Fibroblast of peridontal ligament (primary cell): ENCODE data around the gene MIB1.
A peak's percentile ranks its signal among the peaks of the same experiment; 100 is the strongest.
"Not testable (repeated sequence)": the region's sequence is repeated elsewhere in the genome, so short reads cannot be mapped to it uniquely, and the experiment has no call there.

Experiments used
- DNase-seq: peaks from one replicate; pipeline ENCODE4 v3.0.0-alpha.2; 2010; ENCODE audit errors: extremely low read depth

MIB1 gene

GRCh38 chr18:21740538-21741311, at the start of gene MIB1:
MIB1 (plus strand) TSS chr18:21740792; CDS start chr18:21741584, 792 bp downstream.
- DNase-seq, result peak; percentile 95

DNA sequence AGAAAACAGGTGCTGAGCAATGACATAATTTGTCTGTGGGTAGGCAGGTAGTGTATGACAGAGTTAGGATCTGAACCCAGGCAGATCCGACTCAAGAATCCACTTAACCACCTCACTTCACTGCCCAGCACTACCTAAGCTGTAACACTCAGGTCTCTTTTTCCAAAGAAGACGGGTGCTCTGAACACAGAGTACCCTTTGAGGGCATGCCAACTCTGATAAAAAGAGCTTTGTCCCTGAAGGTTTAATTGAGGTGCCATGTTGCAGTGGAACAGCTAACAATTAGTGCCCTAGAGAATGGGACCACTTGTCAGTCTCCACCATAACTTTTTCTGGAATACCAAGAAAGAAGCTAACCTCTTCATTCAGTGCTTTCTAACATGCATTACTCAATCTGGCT, 47.3 kb upstream of the MIB1 start:
- no peak for DNase-seq

DNA sequence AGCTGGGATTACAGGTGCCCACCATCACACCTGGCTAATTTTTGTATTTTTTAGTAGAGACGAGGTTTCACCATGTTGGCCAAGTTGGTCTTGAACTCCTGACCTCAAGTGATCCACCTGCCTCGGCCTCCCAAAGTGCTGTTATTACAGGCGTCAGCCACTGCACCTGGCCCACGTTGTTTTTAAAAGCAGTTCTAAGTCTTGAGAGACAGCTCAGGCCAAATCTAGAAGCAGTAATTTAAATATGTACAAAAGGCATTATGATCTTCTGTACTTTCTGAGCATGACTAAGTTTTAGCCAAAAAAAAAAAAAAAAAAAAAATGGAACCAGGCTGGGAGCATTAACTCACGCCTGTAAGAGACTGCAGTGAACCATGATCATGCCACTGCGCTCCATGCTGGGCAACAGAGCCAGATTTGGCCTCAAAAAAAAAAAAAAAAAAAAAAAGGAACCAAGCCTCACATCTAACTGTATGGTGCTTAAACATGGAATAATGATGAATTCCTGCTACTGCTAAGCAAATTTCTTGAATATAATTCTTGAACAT, 40.0 kb upstream of the MIB1 start:
- no peak for DNase-seq

- no peak for DNase-seq
Observed at GRCh38 chr18:21701621-21702020, 39.0 kb upstream of the MIB1 start.

- DNase-seq, result no peak
Observed at GRCh38 chr18:21702602-21703001, 38.0 kb upstream of the MIB1 start.

GRCh38 chr18:21703241-21703820, 37.3 kb upstream of the MIB1 start:
- DNase-seq, result no peak

DNA sequence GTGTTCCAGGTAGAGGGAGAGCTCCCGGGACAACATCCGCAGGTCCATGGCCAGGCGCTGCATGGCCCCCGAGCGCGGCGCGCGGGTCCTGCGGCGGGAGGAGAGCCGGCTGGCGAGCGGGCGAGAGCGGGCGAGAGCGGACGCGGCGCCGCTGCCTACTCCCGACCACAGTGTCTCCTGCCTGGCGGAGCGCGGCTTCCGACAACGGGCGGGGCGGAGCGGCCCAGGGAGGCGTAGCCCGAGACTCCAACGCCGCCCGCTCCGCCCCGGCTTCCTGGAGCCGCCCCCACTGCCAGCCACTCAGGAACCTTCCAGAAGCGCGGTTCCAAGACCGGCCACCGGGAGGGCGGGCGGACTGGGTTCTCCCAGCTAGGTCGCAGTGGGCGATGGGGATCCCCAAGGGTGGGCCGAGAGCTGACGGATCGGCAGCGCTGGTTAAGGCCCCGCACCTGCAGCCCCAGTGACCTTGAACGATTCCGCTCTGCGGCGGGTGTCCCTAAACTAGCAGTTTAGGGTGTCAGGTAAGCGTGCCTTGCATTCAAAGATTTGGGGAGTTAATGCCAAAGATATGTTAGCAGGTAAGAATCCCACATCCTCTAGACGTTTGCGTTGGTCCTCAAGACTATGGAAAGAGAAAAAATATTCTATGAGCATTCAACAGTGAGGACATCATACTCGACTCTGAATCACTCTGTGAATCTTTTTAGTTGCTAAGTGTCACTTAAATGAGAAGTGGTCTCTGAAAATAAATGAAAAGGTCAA, 35.8 kb upstream of the MIB1 start, which contains the start of gene ABHD3:
Gene ABHD3 (minus strand): TSS at position 172 of the 762 bp plus-strand sequence. CDS start 109 bp downstream, at position 63.
- DNase-seq, result peak; percentile 78

- no peak for DNase-seq
Observed at GRCh38 chr18:21706386-21706865, 34.2 kb upstream of the MIB1 start.

DNA sequence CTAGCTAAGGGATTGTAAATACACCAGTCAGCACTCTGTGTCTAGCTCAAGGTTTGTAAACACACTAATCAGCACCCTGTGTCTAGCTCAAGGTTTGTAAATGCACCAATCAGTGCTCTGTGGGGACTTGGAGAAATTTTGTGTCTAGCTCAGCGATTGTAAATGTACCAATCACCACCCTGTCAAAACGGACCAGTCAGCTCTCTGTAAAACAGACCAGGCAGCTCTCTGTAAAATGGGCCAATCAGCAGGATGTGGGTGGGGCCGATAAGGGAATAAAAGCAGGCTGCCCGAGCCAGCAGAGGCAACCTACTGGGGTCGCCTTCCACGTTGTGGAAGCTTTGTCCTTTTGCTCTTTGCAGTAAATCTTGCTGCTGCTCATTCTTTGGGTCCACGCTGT, 33.5 kb upstream of the MIB1 start:
- not testable (repeated sequence) for DNase-seq

DNA sequence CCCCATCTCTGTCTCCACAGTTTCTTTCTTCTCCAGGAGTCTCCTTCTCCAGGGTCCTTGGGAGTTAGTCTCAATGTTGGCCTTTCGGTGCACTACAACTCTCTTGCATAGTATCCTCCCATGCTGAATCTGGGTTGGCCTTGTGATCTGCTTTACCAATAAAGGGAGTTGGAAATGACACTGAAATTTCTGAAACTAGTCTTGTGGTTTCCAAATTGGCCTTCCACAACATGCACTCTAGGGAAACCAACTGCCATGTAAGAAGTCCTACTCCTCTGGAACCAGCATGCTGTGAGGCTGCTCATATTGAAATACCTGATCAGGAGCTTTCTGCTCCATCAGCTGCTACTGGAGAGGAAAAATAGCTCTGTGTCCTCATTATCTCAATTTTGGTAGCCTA, 26.1 kb upstream of the MIB1 start:
- no peak for DNase-seq

DNA sequence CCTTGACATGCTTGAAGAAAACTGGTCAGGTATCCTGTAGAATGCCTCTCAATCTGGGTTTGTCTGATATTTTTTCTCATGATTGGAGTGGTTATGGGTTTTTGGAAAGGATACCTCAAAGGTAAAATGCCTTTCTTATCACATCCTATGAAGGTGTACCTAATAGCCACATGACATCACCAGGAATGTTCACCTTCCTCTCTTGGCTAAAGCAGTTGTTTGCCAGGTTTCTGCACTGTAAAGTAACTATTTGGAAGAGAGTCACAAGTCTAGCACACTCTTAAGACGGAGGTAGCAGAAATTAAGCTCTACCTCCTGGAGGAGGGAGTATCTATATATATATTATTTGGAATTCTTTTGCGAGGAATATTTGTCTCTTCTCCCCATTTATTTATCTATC, 17.9 kb upstream of the MIB1 start:
- DNase-seq, result no peak

DNA sequence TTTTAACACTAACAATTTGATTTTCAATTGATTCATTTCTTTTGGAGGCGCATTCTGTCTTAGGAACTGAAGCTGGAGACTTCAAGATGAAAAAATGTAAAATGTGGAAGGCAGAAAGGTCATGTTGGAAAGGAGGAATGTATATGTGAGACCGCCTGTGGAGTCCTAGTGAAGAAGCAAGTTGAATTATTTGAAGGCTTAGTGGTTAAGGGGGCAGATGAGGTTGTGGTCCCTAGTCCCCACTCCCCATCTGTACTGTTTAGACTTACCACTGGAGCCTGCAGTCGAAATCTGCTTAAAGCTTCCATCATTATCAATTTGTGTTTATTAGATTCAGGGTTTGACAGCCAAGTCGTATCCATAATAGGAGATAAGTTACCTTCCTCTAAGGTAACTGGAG, 15.4 kb upstream of the MIB1 start:
- DNase-seq, result no peak

GRCh38 chr18:21727702-21728101, 12.9 kb upstream of the MIB1 start:
- DNase-seq, result no peak

- DNase-seq, result no peak
Observed at GRCh38 chr18:21733011-21733410, 7.6 kb upstream of the MIB1 start.

DNA sequence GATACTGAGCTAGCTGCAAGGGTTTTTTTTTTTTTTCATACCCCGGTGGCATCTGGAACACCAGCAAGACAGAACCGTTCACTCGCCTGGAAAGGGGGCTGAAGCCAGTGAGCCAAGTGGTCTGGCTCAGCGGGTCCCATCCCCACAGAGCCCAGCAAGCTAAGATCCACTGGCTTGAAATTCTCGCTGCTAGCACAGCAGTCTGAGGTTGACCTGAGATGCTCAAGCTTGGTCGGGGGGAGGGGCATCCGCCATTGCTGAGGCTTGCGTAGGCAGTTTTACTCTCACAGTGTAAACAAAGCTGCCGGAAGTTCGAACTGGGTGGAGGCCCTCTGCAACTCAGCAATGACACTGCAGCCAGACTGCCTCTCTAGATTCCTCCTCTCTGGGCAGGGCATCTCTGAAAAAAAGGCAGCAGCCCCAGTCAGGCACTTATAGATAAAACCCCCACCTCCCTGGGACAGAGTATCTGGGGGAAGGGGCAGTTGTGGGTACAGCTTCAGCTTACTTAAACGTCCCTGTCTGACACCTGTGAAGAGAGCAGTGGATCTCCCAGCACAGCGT, 5.1 kb upstream of the MIB1 start:
- DNase-seq, result no peak

GRCh38 chr18:21736926-21737325, 3.7 kb upstream of the MIB1 start:
- not testable (repeated sequence) for DNase-seq

DNA sequence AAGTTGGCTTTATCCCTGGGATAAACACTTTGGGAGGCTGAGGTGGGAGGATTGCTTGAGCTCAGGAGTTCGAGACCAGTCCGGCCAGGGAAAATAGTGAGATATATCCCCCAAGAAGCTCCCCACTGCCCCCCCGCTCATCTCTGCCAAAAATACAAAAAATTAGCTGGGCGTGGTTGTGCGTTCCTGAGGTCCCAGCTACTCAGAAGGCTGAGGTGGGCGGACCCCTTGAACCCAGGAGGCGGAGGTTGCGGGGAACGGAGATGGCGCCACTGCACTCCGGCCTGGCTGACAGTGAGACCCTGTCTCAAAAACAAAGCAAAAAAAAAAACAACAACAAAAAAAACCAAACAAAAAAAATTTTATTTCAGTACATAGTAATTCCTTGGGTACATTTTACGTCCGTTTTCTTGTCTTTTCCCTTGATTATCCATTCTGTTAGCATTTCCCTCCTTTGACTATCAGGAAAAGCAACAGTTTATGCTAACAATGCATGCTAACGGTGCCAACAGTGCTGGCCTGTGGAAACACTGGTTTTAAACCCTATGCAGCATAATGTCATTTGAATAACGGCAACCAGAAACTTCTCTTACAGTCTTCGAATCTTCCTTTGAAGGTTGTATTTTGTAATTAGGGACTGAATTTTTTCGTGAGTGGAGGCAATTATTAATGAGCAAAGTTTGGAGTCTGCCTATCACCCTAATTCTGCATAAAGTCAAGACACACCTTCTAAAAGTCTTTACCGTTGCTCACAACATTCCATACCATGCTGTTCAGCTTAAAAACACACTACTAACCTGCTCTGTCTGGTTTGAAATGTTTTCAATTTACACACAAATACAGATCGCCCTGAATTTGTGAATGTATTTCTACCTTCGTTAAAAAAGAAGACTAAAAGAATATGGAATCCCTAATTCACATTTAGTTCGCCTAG, 721 bp upstream of the MIB1 start:
- DNase-seq, result peak; percentile 31

GRCh38 chr18:21741312-21741561, 645 bp downstream of the MIB1 start:
- DNase-seq, result no peak

GRCh38 chr18:21741562-21742314, 1.1 kb downstream of the MIB1 start:
- peak; percentile 24 for DNase-seq

DNA sequence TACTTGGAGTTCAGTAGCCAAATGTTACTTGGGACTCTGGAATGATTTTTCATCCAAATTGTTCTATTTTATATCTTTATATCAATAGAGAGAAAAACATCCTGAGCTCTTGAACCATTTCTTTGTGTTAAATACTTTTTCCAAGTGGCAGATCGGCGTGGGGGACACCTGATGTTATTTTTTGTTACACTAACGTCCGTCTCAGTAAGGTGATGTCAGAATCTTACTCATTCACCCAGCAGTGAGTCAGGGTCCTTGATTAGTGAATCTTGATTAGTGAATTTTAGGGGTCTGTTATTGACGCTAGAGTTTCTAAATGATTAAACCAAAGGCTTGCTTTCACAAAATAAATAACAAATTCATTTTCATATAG, 1.7 kb downstream of the MIB1 start:
- DNase-seq, result no peak
